NCI-H510A treated with DMSO at 0.1 percent for 48 hours (cell line): ENCODE data around the gene PAX5.

ENCODE experiments used
- DNase-seq: peaks from one replicate; lab custom pipeline; 2025; lab: John Stamatoyannopoulos, UW

PAX5 gene

DNA sequence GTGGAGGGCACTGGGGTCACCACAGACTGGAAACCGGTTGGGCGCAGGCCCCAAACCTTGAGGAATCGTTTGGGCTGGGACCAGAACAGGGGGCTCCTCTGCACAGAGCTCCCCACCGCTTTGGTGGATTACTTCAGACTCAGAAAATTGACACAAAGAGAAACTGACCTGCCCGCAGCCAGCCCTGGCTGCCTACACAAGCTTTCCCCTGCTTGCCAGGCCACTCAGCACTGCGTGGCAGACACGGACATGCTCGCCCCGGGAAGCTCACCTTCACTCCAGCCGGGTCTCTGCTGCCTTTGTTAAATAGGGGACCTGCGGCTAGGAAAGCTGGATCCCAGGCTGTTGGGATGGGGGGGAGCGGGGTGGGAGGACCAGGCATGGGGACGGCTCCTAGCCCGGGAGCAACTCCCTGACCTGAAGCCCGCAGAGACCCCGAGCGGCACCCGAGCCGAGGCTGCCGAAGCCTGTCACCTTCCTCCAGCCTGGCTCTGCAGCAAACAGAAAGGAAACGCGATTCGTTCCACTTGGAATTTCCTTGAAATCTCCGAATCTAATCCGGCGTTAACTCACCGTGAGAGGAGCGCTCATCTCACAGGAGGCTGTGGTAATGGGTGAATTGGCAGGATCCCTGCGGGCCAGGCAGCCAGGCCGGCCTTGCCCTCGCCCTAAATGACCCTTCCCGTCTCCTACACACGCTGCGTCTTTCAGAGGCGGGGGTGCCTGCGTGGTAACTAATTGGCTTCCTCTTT, 8.8 kb downstream of the PAX5 start:
- DNase-seq, result no peak

DNA sequence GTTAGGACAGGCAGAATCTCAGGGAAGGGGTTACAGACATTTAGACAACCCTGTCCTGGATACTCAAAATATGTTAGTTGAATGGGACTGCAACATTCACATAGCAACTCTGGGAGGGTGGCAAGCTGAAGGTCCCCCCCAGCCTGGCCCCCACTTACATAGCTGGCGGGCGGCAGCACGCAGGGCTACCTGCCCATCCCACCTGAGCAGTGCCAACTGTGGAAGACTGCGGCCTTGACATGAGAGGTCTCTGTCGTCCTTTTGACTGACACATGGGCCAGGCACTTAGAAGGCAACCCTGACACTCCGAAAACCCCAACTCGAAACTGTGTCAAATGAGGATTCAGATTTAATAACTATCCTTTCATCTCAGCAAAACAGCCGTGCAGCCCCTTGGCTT, 16.5 kb downstream of the PAX5 start:
- DNase-seq, result no peak

DNA sequence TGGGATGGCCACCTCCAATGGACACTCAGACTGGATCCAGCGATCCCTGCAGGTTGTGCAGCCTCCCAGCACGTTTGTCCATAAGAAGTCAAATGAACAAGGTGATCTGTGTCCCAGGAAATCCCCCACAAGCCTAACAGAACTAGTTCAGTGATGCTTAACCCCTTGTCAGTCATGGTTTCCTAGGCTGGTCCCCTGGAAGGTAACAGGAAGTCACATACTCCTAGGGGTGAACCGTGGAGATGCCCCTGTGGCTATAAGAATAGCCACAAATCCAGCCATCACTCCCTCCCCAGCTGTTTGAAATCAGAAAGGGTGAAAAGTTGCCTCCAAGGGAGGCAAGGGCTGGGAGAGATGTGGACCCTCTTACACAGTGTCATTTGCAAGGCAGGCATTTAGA, 22.5 kb downstream of the PAX5 start:
- DNase-seq, result no peak

DNA sequence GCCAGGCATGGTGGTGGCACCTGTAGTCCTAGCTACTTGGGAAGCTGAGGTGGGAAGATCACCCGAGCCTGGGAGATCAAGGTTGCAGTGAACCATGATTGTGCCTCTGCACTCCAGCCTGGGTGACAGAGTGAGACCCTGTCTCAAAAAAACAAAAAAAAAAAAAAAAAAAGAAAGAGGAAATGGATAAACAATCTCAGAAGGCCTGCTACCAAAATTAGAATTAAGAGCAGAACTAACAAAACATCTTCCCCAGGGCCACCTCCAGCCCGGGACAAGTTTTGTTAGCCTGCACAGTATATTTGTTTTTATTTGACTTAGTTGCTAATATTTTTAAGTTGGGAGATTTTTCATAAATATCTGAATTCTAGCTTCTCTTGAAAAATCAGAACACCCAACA, 23.1 kb downstream of the PAX5 start:
- no peak for DNase-seq

DNA sequence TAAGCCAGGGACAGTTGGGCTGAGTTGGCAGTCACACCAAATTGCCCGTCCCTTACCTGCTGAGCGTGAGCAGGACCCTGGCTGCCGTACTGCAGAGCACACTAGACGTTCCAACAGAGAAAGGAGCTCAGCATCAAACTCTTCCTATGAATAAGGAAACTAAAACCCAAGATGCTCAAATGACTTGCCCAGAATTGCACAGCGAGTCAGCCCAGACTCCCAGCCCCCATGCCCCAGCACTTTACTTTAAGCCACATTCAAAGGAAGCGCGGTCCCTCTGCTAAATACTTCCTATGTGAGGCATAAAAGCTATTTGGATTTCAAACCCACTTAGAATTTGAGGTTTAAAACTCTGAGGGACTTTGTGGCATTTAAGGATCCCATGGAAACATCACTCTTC, 23.9 kb downstream of the PAX5 start:
- no peak for DNase-seq

DNA sequence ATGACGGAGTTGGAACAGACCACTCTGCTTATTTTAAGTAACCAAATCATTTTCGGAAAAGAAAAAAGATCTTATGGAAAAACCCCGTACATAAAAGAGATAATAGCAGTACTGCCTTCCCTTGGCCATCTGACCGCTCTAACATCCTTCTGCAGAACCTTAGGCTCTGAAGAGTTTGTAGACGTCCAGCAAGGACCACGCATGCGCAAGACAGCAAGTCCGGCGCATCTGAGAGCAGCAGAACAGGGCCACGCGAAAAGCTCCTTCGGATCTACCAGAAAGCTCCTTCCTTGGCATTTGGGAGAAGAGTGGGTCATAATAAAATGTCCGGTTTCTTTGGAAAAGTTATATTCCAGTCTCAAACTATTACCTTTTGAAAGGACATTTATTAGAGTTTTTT, 26.8 kb downstream of the PAX5 start:
- no peak for DNase-seq

DNA sequence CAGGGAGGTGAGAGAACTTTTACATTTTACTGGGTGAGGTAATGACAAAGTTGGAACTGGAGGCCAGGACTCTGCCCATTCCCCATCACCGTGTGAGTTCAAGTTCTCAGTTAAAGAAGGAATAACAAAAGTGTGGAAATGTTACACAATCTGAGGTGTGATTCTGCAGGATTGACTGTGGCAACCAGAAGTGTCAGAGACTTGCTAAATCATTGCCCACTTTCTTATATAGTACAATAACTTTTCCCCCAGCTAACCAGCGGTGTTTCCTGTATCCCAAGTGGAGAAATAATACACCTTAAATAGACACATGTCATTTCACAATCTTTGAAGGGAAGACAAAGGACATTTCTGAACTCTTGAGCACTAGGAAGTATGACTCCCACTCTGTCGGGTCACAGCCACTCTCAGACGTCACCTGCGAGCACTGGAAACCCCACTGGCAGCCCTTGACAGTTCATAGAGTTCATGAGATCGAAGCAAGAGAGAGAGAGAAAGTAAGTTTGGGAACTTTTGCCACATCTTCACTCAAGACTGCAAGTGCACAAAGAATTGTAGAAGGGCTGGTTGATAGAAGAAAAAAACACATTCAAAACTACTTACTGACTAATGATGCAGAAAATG, 28.4 kb downstream of the PAX5 start:
- no peak for DNase-seq

DNA sequence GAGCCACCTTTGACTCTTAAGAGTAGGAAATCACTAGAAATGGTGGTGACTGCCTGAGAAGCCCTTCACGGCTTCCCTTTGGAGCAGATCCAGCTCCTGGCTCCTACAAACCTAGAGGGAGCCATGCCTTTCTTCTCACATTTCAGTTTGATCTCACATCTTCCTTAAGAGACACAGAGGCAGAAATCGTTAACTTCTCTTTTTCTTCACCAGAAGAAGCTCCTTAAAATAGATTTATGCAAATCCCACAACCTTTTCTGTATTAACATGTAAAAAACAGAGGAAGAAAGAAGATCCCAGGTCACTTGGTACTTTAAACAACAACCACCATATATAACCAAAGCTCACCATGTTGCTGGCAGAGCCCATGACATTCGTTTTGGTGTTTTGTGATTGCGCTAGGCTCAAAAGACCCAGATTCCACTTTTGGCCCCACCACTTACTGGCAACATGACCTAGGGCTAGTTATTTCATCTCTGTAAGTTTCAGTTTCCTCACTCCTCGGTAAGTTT, 29.6 kb downstream of the PAX5 start:
- DNase-seq, result peak; percentile 11

DNA sequence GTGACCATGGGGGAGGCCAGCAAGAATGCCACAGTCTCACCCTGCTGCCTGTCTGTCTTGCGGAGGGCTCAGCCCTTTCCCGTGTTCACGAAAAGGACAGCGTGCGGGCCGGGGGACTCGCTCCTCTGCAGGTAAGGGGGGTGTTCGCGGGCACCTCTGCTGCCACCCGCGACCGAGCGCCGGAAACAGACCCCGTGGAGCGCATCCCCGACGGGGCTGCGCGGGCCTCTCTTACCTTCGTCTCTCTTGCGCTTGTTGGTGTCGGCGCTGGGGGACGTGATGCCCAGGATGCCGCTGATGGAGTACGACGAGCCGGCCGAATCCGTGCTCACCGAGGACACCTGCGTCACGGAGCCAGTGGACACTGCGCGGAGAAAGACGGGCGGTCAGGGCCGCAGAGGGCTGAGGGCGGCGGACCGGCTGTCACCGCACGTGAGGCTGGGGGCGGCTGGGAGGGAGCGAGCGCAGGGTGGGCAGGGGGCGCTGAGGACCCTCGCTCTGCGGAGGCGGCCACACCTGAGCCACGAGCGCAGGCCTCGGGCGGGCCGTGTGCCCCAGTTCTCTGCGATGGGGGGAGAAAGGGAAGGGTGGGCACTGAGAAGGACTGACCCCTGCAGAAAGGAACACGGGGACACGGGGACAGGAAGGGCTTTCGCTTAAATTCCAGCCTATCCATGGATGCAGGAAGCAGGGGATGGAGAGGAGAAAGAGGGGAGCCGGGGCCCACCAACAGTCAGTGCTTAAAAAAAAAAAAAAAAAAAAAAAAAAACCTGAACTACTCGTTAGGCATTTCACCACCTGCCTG, 31.5 kb downstream of the PAX5 start:
- no peak for DNase-seq

DNA sequence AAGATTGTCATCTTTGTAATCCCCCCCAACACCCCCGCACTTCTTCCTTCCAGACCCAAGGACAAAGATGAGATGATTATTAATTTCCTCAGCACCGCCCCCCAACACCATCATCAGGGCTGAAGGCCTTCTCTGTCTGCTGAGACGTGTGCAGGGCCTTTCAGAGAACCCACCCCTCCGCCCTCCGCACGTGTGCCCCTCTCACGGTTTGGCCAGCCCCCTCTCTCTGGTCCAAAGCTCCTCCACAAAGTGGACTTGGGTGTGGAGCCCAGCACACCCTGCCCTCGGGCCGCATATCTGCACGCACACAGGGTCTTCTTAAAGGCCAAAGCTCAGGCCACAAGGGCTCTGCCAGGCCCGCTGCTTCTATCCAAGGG, 32.0 kb downstream of the PAX5 start:
- DNase-seq, result no peak

DNA sequence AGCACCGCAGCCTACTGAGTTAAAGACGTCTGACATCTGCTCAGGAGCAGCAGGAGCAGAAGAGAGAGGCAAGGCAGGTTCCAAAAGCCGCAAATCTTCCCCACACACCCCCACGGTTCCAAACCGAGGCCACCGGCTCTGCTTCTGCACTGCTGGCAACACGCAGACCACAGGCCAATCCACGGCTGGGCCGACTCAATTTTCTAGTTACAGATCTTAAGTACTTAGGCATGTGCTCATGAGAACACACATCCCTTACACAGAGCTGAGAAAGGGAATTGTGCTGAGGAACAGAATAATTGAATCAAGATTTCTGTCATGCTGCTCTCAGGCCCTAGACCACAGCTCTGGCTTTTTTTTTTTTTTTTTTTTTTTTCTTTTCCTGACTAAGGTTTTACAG, 32.6 kb downstream of the PAX5 start:
- DNase-seq, result no peak

DNA sequence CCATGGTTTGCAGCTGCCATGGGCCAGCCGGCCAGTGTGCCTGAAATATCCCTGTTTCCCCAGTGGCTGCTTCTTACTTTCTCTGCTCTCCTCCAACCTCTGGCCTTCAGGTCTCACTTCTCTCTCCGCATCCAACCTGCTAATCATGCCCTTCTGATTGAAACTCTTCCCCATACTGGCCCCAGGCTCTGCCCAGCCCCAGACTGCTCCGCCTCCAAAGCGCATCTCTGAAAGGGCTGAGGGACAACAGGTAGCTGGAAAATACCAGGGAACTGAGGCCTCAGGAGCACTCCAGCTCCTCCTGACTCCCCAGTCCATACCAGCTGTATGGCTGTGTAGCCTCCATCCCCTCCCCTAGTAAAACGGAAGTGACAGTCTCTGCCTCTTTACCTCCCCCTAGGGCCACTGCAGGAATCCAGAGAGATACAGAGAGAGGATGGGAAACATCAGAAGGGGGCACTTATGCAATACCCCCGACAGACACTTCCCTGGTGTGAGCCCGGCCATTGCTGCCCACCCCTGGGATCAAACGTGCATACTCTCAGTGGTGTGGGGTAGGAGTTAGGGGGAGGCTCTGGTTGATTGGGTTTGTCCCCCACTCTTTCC, 34.2 kb downstream of the PAX5 start:
- DNase-seq, result no peak

DNA sequence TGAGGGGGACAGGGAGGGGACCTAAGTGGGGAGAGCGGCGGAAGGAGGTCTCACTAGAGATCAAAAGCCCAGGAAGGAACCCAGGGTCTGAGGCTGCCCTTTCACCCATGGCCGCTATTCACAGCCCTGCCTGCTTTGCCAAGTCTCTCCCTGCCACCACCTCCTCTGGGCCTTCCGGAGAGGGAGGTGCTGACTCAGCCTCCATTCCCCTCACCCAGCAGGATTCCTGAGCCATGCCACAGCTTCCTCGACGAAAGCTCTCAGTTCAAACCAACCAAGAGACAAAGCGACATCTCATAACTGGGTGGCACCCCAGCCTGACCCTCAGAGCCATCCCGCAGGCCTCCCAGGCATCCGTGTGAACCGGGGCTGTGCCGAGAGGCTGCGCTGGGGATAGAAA, 36.7 kb downstream of the PAX5 start:
- no peak for DNase-seq

DNA sequence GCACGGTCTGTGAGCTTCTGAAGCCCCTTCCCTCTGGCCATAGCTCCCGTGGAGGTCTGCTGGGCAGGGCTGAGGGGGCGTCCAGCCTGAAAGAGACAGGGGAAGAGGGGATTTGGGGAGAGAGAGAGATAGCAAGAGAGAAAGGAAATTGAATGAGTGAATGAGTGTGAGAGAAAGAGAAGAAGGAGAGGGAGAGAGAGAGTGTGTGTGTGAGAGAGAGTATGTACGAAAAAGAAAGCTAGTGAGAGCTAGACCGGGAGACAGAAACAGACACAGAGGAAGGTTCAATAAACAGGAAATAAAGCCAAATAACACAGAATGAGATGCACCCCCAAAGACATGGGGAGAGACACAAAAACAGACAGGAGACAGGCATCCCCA, 37.4 kb downstream of the PAX5 start:
- no peak for DNase-seq

DNA sequence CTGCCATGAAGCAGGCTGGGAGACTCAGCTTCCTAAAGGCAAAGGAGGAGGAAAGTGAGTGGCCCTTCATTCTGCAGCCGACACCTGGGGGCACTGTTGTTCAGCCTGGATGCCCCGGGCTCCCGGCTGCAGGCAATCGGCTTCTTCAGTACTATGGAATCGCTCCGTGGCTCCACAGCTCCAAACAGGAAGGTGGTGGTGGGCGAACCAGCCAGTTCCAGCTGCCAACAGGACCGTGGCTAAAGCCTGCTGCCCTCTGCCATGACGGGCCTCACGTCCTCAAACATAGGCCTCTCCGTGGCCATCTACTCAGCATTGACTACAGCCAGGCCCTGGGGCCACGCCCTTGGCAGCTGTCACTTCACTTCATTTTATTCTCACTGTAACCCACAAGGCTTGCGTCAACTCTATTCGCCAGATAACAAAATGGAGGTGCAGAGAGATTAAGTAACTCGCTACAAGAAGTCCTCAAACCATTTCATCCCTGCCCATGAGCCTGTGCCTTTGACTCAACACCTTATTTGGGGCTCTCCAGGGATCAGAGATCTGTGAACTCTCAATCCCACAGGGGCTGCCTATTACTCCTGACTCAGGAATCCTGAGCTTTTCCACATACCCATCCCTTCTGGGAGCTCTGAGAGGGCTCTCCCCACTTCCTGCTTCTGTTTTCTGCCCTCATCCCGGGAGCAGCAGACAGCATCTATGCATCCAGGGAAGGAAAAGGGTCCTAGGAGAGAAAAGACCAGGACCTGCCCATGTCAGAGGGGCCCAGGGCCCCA, 38.0 kb downstream of the PAX5 start:
- DNase-seq, result peak; percentile 69

DNA sequence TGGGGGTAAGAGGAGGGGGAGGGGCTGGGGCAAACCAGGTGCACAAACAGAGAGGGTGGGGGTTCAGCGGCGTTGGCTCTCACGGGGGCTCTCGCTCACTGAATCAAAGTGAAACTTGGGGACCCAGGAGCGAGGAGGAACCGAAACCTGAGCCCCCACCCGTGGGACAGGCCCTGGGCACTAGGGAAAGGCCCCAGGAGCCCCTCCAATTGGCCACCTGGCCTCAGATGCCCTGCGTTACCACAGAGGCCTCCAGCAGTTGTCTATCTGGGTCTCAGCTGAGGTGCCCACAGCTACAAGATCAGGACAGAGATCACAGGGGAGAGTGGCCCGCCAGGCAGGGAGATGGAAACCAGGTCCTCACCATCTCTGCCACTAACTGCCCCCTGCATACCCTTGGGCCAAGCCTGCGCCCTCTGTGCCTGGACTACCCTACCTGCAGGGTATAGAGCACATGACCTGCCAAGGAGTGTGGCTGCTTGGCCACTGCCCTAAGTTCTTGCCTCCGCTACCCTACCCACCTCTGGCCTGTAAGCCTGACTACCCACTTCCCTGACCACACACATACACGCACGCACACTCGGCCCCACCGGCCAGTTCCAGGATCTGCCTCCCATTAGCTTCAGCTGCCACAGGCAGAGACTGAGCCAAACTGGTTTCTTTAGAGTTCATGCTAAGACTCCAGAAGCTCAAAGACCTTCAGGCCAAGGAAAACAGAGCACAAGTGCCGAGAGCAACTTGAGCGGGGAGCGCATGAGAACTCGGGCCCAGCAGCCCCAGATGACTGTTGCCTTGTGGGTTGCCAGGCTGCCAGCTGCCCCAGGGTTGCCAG, 39.9 kb downstream of the PAX5 start:
- no peak for DNase-seq

DNA sequence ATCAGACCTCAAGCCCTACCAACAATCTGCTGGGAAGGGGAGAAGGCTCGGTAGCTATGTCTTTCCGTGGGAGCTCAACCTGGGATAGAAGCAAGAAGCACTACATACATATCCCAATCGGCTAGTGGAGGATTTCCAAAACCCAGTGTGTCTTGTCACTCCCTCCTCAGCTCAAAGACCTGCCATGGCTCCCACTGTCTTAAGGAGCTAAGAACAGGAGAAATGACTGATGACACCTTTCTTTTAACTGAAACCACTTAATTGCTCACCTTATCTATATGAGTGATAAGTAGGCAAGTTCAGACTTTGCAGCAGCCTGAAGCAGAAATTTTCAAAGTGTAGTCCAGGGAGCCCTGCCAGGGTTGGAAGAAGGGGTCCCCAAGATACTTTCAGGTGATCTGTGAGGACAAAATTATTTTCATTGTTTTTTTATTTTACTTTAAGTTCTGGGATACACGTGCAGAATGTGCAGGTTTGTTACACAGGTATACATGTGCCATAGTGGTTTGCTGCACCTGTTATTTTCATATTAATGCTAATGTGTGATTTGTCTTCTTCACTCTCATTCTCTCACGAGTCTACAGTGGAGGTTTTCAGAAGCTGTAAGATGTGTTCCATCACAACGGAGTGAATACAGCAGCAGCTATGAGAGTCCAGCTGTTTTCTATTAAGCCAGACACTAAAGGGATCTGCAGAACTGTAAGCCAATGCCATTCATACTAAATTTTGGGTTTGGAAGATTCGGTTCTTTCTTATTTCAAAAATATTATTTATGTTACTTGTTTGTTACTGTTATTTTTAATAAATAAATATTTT, 41.4 kb downstream of the PAX5 start:
- DNase-seq, result no peak

DNA sequence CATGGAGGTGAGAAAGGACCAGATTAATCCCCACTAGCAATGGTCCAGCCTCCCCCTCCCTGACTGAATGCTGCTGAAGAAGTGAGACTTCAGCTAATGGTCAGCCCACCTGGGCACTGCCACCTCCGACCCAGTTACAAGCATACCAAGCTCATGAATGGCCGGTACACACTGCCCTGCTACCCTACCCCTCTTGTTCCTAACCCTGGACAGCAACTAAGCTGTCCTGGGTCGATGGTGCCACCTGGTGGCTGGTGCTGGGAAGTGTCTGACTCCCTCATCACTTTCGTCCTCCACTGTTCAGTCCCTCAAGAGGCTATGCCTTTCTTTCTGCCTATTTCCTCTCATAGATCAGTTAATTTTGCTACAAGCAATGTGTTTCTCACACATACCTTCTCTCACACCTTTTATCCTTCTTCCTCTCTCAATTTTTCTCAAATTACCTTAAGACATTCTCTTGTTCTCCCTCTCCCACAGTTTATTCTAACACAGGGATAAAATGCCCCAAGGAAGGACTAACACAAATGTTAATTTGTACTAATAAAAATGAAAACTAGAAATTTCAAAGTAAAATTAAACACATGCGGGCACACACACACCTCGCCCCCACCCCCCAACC, 42.4 kb downstream of the PAX5 start:
- DNase-seq, result peak; percentile 15

DNA sequence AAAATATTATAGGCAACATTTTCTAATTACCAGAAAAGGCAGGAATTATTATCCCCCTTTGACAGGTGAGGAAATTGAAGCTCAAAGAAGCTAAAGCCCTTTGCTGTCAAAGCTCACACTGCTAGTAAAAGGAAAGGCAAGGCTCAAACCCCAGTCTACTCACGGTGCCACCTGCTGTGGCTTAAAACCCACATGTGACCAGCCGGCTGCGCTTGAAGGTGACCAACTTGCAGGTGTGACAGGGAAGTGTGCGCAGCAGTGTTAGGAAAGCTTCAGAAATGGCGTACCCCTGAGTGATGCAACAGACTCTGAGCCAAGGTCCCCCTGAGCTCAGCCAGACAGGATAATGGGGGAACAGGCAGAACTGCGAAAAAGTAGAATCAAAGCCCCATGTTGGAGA, 45.2 kb downstream of the PAX5 start:
- DNase-seq, result no peak

DNA sequence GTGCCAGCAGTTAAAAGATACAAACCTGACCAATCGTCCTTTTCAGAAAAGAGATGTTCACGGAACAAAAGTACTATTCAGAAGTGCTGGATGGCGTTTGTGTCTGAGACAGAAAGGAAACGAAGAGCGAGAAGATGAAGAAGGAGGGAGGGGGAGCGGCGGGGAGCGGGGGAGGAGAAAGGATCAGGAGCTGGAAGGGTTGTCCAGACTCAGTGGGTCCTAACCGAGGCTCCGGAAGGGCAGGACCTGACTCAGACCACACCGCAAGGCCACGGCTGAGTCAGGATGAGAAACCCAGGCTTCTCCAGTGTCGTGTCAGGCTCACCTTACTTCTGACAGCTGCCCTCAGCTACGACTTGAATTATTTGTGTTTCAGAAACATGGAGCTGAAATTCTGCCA, 46.2 kb downstream of the PAX5 start:
- no peak for DNase-seq
